ENCODE measurements around the gene SLC16A5. TPM values are rescaled to one million over a fixed set of nuclear protein-coding genes. Genes with fewer than 3 reads are reported as not detected.
A peak's percentile ranks its signal among the peaks of the same experiment; 100 is the strongest.
"Not testable (repeated sequence)": the region's sequence is repeated elsewhere in the genome, so short reads cannot be mapped to it uniquely, and the experiment has no call there.

The SLC16A5 gene
- total RNA-seq, 2 donors from 2014 or later: 28.8 to 54.0 TPM

DNA sequence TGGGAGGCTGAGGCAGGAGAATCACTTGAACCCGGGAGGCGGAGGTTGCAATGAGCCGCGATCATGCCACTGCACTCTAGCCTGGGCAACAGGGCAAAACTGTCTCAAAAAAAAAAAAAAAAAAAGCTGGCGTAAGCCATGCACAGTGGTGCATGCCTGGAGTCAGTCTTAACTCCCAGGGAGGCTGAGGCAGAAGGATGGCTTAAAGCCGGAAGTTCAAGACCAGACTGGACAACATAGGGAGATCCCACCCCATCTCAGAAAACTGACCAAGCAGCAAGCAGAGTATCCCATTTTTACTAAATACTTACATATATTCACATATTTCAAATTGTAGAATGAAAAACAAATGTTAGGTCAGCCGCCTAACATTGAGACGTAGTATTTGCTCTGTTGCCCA is 39.2 kb downstream of the SLC16A5 start:
- Mint-ChIP-seq H3K4me1 (peaks cover 4% of the 10 kb centered on the region), H3K4me3 (no peak overlapping the region), H3K36me3 (ENCODE audit: low read depth) (peaks cover 32% of the 10 kb centered on the region), H3K9me3 (no peaks in the 10 kb centered on the region), H3K27me3 (ENCODE audit: insufficient read depth) (no peaks in the 10 kb centered on the region), H3K27ac (no peak overlapping the region)
- Histone ChIP-seq H3K9ac (ENCODE audit: extremely low read depth, low read length, poor library complexity, severe bottlenecking) (no peak overlapping the region), H3K4me3 (ENCODE audit: low read length) (no peak overlapping the region), H3K27me3 (ENCODE audit: control insufficient read depth, insufficient read depth, low read length, poor library complexity, severe bottlenecking) (no peaks in the 10 kb centered on the region), H3K36me3 (ENCODE audit: control insufficient read depth, insufficient read depth, low read length) (peaks cover 45% of the 10 kb centered on the region), H3K27ac (ENCODE audit: low read depth, low read length) (no peak overlapping the region), H3K4me1 (ENCODE audit: control insufficient read depth, insufficient read depth, low read length) (peaks cover 3% of the 10 kb centered on the region), H3K9me3 (ENCODE audit: control insufficient read depth, low read length) (no peaks in the 10 kb centered on the region)
- WGBS, 2 experiments (ENCODE audit: insufficient coverage in 1 of 2, insufficient read length in 1 of 2): 93 to 94% methylated on average over 6 to 8 of the region's 8 CpGs
- TF ChIP-seq, protein P1, sequence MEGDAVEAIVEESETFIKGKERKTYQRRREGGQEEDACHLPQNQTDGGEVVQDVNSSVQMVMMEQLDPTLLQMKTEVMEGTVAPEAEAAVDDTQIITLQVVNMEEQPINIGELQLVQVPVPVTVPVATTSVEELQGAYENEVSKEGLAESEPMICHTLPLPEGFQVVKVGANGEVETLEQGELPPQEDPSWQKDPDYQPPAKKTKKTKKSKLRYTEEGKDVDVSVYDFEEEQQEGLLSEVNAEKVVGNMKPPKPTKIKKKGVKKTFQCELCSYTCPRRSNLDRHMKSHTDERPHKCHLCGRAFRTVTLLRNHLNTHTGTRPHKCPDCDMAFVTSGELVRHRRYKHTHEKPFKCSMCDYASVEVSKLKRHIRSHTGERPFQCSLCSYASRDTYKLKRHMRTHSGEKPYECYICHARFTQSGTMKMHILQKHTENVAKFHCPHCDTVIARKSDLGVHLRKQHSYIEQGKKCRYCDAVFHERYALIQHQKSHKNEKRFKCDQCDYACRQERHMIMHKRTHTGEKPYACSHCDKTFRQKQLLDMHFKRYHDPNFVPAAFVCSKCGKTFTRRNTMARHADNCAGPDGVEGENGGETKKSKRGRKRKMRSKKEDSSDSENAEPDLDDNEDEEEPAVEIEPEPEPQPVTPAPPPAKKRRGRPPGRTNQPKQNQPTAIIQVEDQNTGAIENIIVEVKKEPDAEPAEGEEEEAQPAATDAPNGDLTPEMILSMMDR (conservative IDR thresholded peaks at IDR 0.05): no peak
- DNase-seq: no peak

DNA sequence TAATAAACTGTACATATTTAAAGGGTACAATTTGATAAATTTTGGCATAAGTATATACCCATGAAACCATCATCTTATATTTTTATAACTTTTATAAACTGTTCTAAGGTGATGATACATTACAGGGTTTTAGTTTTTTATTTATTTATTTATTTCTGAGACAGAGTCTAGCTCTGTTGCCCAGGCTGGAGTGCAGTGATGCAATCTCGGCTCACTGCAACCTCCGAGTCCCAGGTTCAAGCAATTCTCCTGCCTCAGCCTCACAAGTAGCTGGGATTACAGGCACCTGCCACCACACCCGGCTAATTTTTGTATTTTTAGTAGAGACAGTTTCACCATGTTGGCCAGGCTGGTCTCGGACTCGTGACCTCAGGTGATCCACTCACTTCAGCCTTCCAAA is 40.2 kb downstream of the SLC16A5 start:
- not testable (repeated sequence) for H3K27me3 Mint-ChIP-seq (ENCODE audit: insufficient read depth); H3K27ac ChIP-seq (ENCODE audit: low read depth, low read length); H3K4me3 ChIP-seq (ENCODE audit: low read length); H3K9ac ChIP-seq (ENCODE audit: extremely low read depth, low read length, poor library complexity, severe bottlenecking); H3K9me3 Mint-ChIP-seq; DNase-seq; H3K4me1 ChIP-seq (ENCODE audit: control insufficient read depth, insufficient read depth, low read length); H3K27me3 ChIP-seq (ENCODE audit: control insufficient read depth, insufficient read depth, low read length, poor library complexity, severe bottlenecking); H3K4me3 Mint-ChIP-seq; H3K9me3 ChIP-seq (ENCODE audit: control insufficient read depth, low read length); H3K27ac Mint-ChIP-seq; H3K4me1 Mint-ChIP-seq
- H3K36me3 Mint-ChIP-seq (ENCODE audit: low read depth): peaks cover 35% of the 10 kb centered on the region
- WGBS, 2 experiments (ENCODE audit: insufficient coverage in 1 of 2, insufficient read length in 1 of 2): 95 to 98% methylated on average over 5 of the region's 5 CpGs
- peaks cover 44% of the 10 kb centered on the region for H3K36me3 ChIP-seq (ENCODE audit: control insufficient read depth, insufficient read depth, low read length)

DNA sequence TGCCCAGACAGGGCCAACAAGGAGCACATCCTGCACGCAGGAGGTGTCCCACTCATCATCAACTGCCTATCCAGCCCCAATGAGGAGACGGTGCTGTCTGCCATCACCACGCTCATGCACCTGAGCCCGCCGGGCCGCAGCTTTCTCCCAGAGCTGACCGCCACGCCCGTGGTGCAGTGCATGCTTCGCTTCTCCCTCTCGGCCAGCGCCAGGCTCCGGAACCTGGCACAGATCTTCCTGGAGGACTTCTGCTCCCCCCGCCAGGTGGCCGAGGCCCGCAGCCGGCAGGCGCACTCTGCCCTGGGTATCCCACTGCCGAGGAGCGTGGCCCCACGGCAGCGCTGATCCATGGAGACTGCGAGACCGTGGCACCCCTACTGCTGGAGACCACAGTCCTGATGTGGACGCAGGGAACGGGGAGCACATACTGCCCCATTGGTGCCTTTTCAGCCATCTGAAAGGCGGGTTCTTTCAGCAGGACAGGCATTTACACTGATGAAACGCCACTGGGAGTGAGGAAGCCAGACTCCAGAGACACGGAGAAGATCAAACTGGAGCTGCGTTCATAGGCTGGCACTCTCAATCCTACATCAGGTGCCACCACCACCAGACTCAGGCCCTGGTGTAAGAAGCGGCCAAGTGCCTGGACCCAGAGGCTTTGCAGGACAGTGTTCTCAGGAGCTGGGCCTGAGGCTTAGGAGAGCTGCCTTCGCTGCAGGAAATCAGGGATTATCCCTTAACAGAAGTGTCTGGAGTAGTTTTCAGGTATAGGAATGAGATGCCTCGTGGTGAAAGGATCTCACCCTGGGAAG is 41.1 kb downstream of the SLC16A5 start:
- no peaks in the 10 kb centered on the region for H3K27me3 ChIP-seq (ENCODE audit: control insufficient read depth, insufficient read depth, low read length, poor library complexity, severe bottlenecking)
- no peaks in the 10 kb centered on the region for H3K9me3 ChIP-seq (ENCODE audit: control insufficient read depth, low read length)
- peaks cover 3% of the 10 kb centered on the region for H3K4me1 ChIP-seq (ENCODE audit: control insufficient read depth, insufficient read depth, low read length)
- peaks cover 4% of the 10 kb centered on the region for H3K4me1 Mint-ChIP-seq
- DNase-seq: no peak
- H3K4me3 Mint-ChIP-seq: peak overlapping the region; percentile 12
- no peak overlapping the region for H3K4me3 ChIP-seq (ENCODE audit: low read length)
- H3K27ac ChIP-seq (ENCODE audit: low read depth, low read length): no peak overlapping the region
- 95 to 97% methylated on average over 19 to 33 of the region's 33 CpGs for WGBS, 2 experiments (ENCODE audit: insufficient coverage in 1 of 2, insufficient read length in 1 of 2)
- TF ChIP-seq, protein P1 (conservative IDR thresholded peaks at IDR 0.05): no peak
- peaks cover 42% of the 10 kb centered on the region for H3K36me3 ChIP-seq (ENCODE audit: control insufficient read depth, insufficient read depth, low read length)
- H3K27me3 Mint-ChIP-seq (ENCODE audit: insufficient read depth): no peaks in the 10 kb centered on the region
- no peak overlapping the region for H3K27ac Mint-ChIP-seq
- H3K9ac ChIP-seq (ENCODE audit: extremely low read depth, low read length, poor library complexity, severe bottlenecking): no peak overlapping the region
- H3K9me3 Mint-ChIP-seq: no peaks in the 10 kb centered on the region
- peaks cover 33% of the 10 kb centered on the region for H3K36me3 Mint-ChIP-seq (ENCODE audit: low read depth)

Data from endodermal cell (in vitro differentiated cells).